Sigmoid colon (tissue), 4 donors: ENCODE results near the gene NETO2.
"Not testable (repeated sequence)": the region's sequence is repeated elsewhere in the genome, so short reads cannot be mapped to it uniquely, and the experiment has no call there.

Source experiments
- CTCF ChIP-seq, 4 experiments: fragments of 450-650 bp in 3 of 4; fragments of 200-600 bp in 1 of 4; IDR thresholded peaks; one replicate each; pipeline ENCODE4 v1.5.1; 2016 to 2019; ENCODE audit warnings: antibody characterized with exemption in 4 of 4, mild to moderate bottlenecking in 3 of 4, moderate library complexity in 2 of 4
- POLR2A ChIP-seq, 2 donors: fragments of 450-650 bp; IDR thresholded peaks; one replicate each; pipeline ENCODE4 v1.6.1; 2016; ENCODE audit warnings: antibody characterized with exemption in 2 of 2, mild to moderate bottlenecking in 2 of 2, moderate library complexity in 2 of 2
- POLR2AphosphoS5 ChIP-seq, 4 donors: sonication (generic); formaldehyde crosslinking; IDR thresholded peaks; one replicate each; pipeline ENCODE4 v1.6.1; 2017; ENCODE audit warnings: antibody characterized with exemption in 4 of 4

- not testable (repeated sequence) for TF ChIP-seq CTCF, POLR2A, POLR2AphosphoS5 (IDR thresholded peaks at IDR 0.05)
Measured at GRCh38 chr16:47152501-47152900, 8.8 kb upstream of the NETO2 start.
